ENCODE measurements around the gene LIPC.

Gene LIPC

DNA sequence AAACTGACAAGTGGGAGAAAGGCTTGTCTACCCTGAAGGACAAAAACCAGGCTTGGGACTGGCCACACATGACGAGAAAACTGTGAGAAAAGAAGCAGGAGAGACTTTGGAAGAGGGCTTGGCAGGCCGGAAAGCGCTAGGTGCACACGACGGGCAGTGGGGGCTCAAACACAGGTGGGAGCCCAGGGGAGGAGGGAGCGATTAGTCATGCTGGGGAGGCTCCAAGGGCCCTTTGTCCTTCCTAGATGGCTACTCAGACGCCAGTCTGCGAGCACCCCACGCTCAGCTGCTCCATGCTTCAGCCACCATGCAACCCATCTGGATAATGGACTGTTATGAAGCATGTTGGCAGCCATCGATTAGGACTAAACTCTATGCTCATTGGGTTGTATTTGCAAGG, 17.1 kb downstream of the LIPC start:
- DNase-seq = no peak
- H3K4me2 ChIP-seq (ENCODE audit: low read depth, low read length) = no peak overlapping the region
- H2AFZ ChIP-seq (ENCODE audit: low read length) = no peak overlapping the region
- no peaks in the 10 kb centered on the region for H3K36me3 ChIP-seq (replicated peaks; ENCODE audit: insufficient read depth, low read length)
- no peaks in the 10 kb centered on the region for H4K20me1 ChIP-seq (ENCODE audit: insufficient read depth, low read length)
- H3K4me1 ChIP-seq (ENCODE audit: low read length) = 0 out of 2 replicates have a peak, but pooled peaks cover 1% of the 10 kb centered on the region
- H3K9me2 ChIP-seq (replicated peaks; ENCODE audit: insufficient read depth, low read length) = no peaks in the 10 kb centered on the region
- TF ChIP-seq EZH2 (optimal IDR thresholded peaks at IDR 0.05; ENCODE audit: low read depth, low read length) (no peak), CTCF (IDR thresholded peaks at IDR 0.05; ENCODE audit: low read length) (no peak), EZH2phosphoT487 (IDR thresholded peaks at IDR 0.05; ENCODE audit: low read length) (no peak)
- no peak overlapping the region for H3K9ac ChIP-seq (ENCODE audit: low read length)
- H3K27me3 ChIP-seq (replicated peaks; ENCODE audit: insufficient read depth, low read length) = no peaks in the 10 kb centered on the region
- H3F3A ChIP-seq (ENCODE audit: insufficient read depth, low read length) = no peaks in the 10 kb centered on the region
- no peaks in the 10 kb centered on the region for H3K9me3 ChIP-seq (replicated peaks; ENCODE audit: insufficient read depth, low read length)
- H3K27ac ChIP-seq (ENCODE audit: low read length) = no peak overlapping the region
- H3K4me3 ChIP-seq (ENCODE audit: low read length) = no peak overlapping the region
- H3K79me2 ChIP-seq (ENCODE audit: low read length) = no peaks in the 10 kb centered on the region

- H3K27me3 ChIP-seq (replicated peaks; ENCODE audit: insufficient read depth, low read length) = no peaks in the 10 kb centered on the region
Measured at GRCh38 chr15:58451826-58452225, 20.0 kb downstream of the LIPC start.

GRCh38 chr15:58452775-58453174, 21.0 kb downstream of the LIPC start:
- DNase-seq = no peak
- peaks cover 3% of the 10 kb centered on the region; the same call in 1 of the 2 replicates for H3F3A ChIP-seq (ENCODE audit: insufficient read depth, low read length)
- H3K79me2 ChIP-seq (ENCODE audit: low read length) = no peaks in the 10 kb centered on the region
- TF ChIP-seq EZH2 (optimal IDR thresholded peaks at IDR 0.05; ENCODE audit: low read depth, low read length) (no peak), EZH2phosphoT487 (IDR thresholded peaks at IDR 0.05; ENCODE audit: low read length) (no peak), CTCF (IDR thresholded peaks at IDR 0.05; ENCODE audit: low read length) (no peak)
- H3K9me3 ChIP-seq (replicated peaks; ENCODE audit: insufficient read depth, low read length) = no peaks in the 10 kb centered on the region
- no peak overlapping the region for H3K27ac ChIP-seq (ENCODE audit: low read length)
- no peaks in the 10 kb centered on the region for H3K27me3 ChIP-seq (replicated peaks; ENCODE audit: insufficient read depth, low read length)
- no peak overlapping the region for H2AFZ ChIP-seq (ENCODE audit: low read length)
- no peak overlapping the region for H3K4me2 ChIP-seq (ENCODE audit: low read depth, low read length)
- no peak overlapping the region for H3K4me3 ChIP-seq (ENCODE audit: low read length)
- no peaks in the 10 kb centered on the region for H3K9me2 ChIP-seq (replicated peaks; ENCODE audit: insufficient read depth, low read length)
- H4K20me1 ChIP-seq (ENCODE audit: insufficient read depth, low read length) = no peaks in the 10 kb centered on the region
- peaks cover 14% of the 10 kb centered on the region for H3K4me1 ChIP-seq (ENCODE audit: low read length)
- no peak overlapping the region for H3K9ac ChIP-seq (ENCODE audit: low read length)
- H3K36me3 ChIP-seq (replicated peaks; ENCODE audit: insufficient read depth, low read length) = no peaks in the 10 kb centered on the region

More at GRCh38 chr15:58451826-58452225, 20.0 kb downstream of the LIPC start:
- Histone ChIP-seq H3K79me2 (ENCODE audit: low read length) (no peaks in the 10 kb centered on the region), H3K9me3 (replicated peaks; ENCODE audit: insufficient read depth, low read length) (no peaks in the 10 kb centered on the region), H3F3A (ENCODE audit: insufficient read depth, low read length) (no peaks in the 10 kb centered on the region), H3K9ac (ENCODE audit: low read length) (no peak overlapping the region), H4K20me1 (ENCODE audit: insufficient read depth, low read length) (no peaks in the 10 kb centered on the region), H3K36me3 (replicated peaks; ENCODE audit: insufficient read depth, low read length) (no peaks in the 10 kb centered on the region), H3K4me3 (ENCODE audit: low read length) (no peak overlapping the region), H3K9me2 (replicated peaks; ENCODE audit: insufficient read depth, low read length) (no peaks in the 10 kb centered on the region), H3K27ac (ENCODE audit: low read length) (no peak overlapping the region), H3K4me1 (ENCODE audit: low read length) (peaks cover 9% of the 10 kb centered on the region; the same call in 1 of the 2 replicates), H2AFZ (ENCODE audit: low read length) (no peak overlapping the region), H3K4me2 (ENCODE audit: low read depth, low read length) (no peak overlapping the region)
- TF ChIP-seq CTCF (IDR thresholded peaks at IDR 0.05; ENCODE audit: low read length) (no peak), EZH2phosphoT487 (IDR thresholded peaks at IDR 0.05; ENCODE audit: low read length) (no peak), EZH2 (optimal IDR thresholded peaks at IDR 0.05; ENCODE audit: low read depth, low read length) (no peak)
- DNase-seq = no peak
